ENCODE measurements around the gene HHIPL1. TPM values are rescaled to one million over a fixed set of nuclear protein-coding genes. Genes with fewer than 3 reads are reported as not detected.

The HHIPL1 gene
- total and polyA plus RNA-seq, 2 experiments from 2014 or later, result 0.83 to 1.4 TPM

DNA sequence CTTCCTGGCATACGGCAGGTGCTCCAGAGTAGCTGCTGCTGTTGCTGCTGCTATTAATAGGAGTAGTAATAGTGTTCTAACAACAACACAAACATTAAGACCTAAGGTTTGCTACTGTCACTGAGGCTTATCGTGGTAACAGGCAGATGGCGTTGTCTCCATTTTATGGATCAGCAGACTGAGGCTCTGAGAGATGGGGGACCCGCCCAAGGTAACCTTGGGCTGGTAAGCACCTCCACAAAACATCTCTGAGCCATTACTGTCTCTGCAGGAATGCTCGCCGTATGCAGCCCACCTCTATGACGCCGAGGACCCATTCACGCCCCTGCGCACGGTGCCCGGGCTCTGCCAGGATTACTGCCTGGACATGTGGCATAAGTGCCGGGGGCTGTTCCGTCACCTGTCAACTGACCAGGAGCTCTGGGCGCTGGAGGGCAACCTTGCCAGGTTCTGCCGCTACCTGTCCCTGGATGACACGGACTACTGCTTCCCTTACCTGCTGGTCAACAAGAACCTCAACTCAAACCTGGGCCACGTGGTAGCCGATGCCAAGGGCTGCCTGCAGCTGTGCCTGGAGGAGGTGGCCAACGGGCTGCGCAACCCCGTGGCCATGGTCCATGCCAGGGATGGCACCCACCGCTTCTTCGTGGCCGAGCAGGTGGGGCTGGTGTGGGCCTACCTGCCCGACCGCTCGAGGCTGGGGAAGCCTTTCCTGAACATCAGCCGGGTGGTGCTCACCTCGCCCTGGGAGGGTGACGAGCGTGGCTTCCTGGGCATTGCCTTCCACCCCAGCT is 7.2 kb downstream of the HHIPL1 start:
- DNase-seq (ENCODE audit: low spot score), result no peak
- H3K27ac ChIP-seq, result no peak overlapping the region
- no peaks in the 10 kb centered on the region for H3K27me3 ChIP-seq
- TF ChIP-seq EZH2phosphoT487 (IDR thresholded peaks at IDR 0.05; ENCODE audit: low read depth, severe bottlenecking, unreplicated experiment) (no peak), EZH2 (IDR thresholded peaks at IDR 0.05; ENCODE audit: borderline replicate concordance) (no peak), CTCF (IDR thresholded peaks at IDR 0.05; ENCODE audit: poor library complexity) (no peak)
- no peak overlapping the region for H3K4me2 ChIP-seq
- no peak overlapping the region for H3K4me3 ChIP-seq
- no peak overlapping the region for H2AFZ ChIP-seq
- H3K9me2 ChIP-seq (replicated peaks; ENCODE audit: insufficient read depth), result no peaks in the 10 kb centered on the region
- no peaks in the 10 kb centered on the region for H3K79me2 ChIP-seq
- no peaks in the 10 kb centered on the region for H3K36me3 ChIP-seq (replicated peaks; ENCODE audit: insufficient read depth, low read depth)
- H3K9me3 ChIP-seq (ENCODE audit: low read depth), result no peaks in the 10 kb centered on the region
- 95% methylated on average over 32 of the region's 32 CpGs for WGBS (ENCODE audit: low lambda C conversion rate, missing lambda C conversion rate)
- H3K4me1 ChIP-seq (ENCODE audit: insufficient read depth), result no peaks in the 10 kb centered on the region
- H4K20me1 ChIP-seq (ENCODE audit: insufficient read depth, poor library complexity, severe bottlenecking), result no peaks in the 10 kb centered on the region

GRCh38 chr14:99654235-99654985 is 9.5 kb downstream of the HHIPL1 start:
- H3K9me3 ChIP-seq (ENCODE audit: low read depth), result no peaks in the 10 kb centered on the region
- no peaks in the 10 kb centered on the region for H3K79me2 ChIP-seq
- no peak overlapping the region for H3K4me2 ChIP-seq
- H3K4me3 ChIP-seq, result no peak overlapping the region
- DNase-seq (ENCODE audit: low spot score), result peak; percentile 60
- no peaks in the 10 kb centered on the region for H3K9me2 ChIP-seq (replicated peaks; ENCODE audit: insufficient read depth)
- TF ChIP-seq EZH2phosphoT487 (IDR thresholded peaks at IDR 0.05; ENCODE audit: low read depth, severe bottlenecking, unreplicated experiment) (no peak), EZH2 (IDR thresholded peaks at IDR 0.05; ENCODE audit: borderline replicate concordance) (no peak), CTCF (IDR thresholded peaks at IDR 0.05; ENCODE audit: poor library complexity) (no peak)
- H3K4me1 ChIP-seq (ENCODE audit: insufficient read depth), result no peaks in the 10 kb centered on the region
- no peak overlapping the region for H2AFZ ChIP-seq
- H3K36me3 ChIP-seq (replicated peaks; ENCODE audit: insufficient read depth, low read depth), result no peaks in the 10 kb centered on the region
- no peak overlapping the region for H3K27ac ChIP-seq
- H4K20me1 ChIP-seq (ENCODE audit: insufficient read depth, poor library complexity, severe bottlenecking), result no peaks in the 10 kb centered on the region
- peaks cover 7% of the 10 kb centered on the region for H3K27me3 ChIP-seq
- 63% methylated on average over 7 of the region's 7 CpGs for WGBS (ENCODE audit: low lambda C conversion rate, missing lambda C conversion rate)

- no peak overlapping the region for H3K27ac ChIP-seq
- no peak overlapping the region for H3K4me3 ChIP-seq
- DNase-seq (ENCODE audit: low spot score), result no peak
- H3K36me3 ChIP-seq (replicated peaks; ENCODE audit: insufficient read depth, low read depth), result no peaks in the 10 kb centered on the region
- H3K9me3 ChIP-seq (ENCODE audit: low read depth), result no peaks in the 10 kb centered on the region
- H2AFZ ChIP-seq, result no peak overlapping the region
- peaks cover 11% of the 10 kb centered on the region for H3K27me3 ChIP-seq
- H3K4me2 ChIP-seq, result no peak overlapping the region
- no peaks in the 10 kb centered on the region for H4K20me1 ChIP-seq (ENCODE audit: insufficient read depth, poor library complexity, severe bottlenecking)
- H3K4me1 ChIP-seq (ENCODE audit: insufficient read depth), result peaks cover 4% of the 10 kb centered on the region
- 93% methylated on average over 4 of the region's 4 CpGs for WGBS (ENCODE audit: low lambda C conversion rate, missing lambda C conversion rate)
- no peaks in the 10 kb centered on the region for H3K79me2 ChIP-seq
- no peaks in the 10 kb centered on the region for H3K9me2 ChIP-seq (replicated peaks; ENCODE audit: insufficient read depth)
- TF ChIP-seq EZH2 (IDR thresholded peaks at IDR 0.05; ENCODE audit: borderline replicate concordance), result no peak
- TF ChIP-seq EZH2phosphoT487 (IDR thresholded peaks at IDR 0.05; ENCODE audit: low read depth, severe bottlenecking, unreplicated experiment), result no peak
- no peak for TF ChIP-seq CTCF (IDR thresholded peaks at IDR 0.05; ENCODE audit: poor library complexity)
Measured at GRCh38 chr14:99655521-99655920, 10.6 kb downstream of the HHIPL1 start.
